HepG2 (cell line): ENCODE results near the gene HOMEZ. TPM values are rescaled to one million over a fixed set of nuclear protein-coding genes. Genes with fewer than 3 reads are reported as not detected.

Experiments used
- ATAC-seq: fragments of 200-7000 bp; cut with Tn5 transposase; 3 replicates; pipeline ENCODE4 v1.9.1; 2020; ENCODE audit warnings: mild to moderate bottlenecking, moderate library complexity
- BruUV-seq: library from RNA; stranded (reverse); fragments of 400-500 nt; replicated peaks from 2 replicates; lab custom pipeline; 2021; lab: Mats Ljungman, UMichigan
- CTCF ChIA-PET: fragments of 300-600 bp; formaldehyde crosslinking; extraction: SDS; loops from one replicate; lab custom pipeline; 2021; ENCODE audit warnings: low total read pairs, inconsistent platforms, low intra/inter-chr PET ratio; lab: Yijun Ruan, JAX
- POLR2A ChIA-PET: fragments of 350-600 bp; sonication (Branson Sonifier 250); formaldehyde crosslinking; loops from one replicate; lab custom pipeline; 2020; ENCODE audit warnings: antibody characterized with exemption, inconsistent platforms; lab: Yijun Ruan, JAX
- DNase-seq: peaks from one replicate; pipeline ENCODE4 v3.0.0-alpha.2; 2015; ENCODE audit warnings: low spot score
- FAIRE-seq: peaks from 3 replicates; lab custom pipeline; 2011; peaks lifted over from hg19 to GRCh38; lab: Jason Lieb, UNC
- H2AFZ ChIP-seq: one replicate; pipeline ENCODE4 v1.6.1; 2011; ENCODE audit warnings: low read length, inconsistent platforms
- H3K27ac ChIP-seq: fragments of 300-600 bp; 3 replicates; pipeline ENCODE4 v1.8.0; 2011; ENCODE audit warnings: mixed run types, mild to moderate bottlenecking, mixed read lengths, low read length, inconsistent platforms; ENCODE audit not compliant: insufficient read depth; ENCODE audit errors: extremely low read length
- H3K27me3 ChIP-seq, 2 experiments: fragments of 200-600 bp in 1 of 2; 2 replicates in 1 of 2; 3 replicates in 1 of 2; pipeline versions ENCODE4 v1.6.0 to v1.8.0; 2011; ENCODE audit warnings: low read length in 2 of 2, mild to moderate bottlenecking in 2 of 2, moderate library complexity in 2 of 2, inconsistent platforms in 1 of 2; ENCODE audit not compliant: insufficient read depth in 2 of 2, control insufficient read depth in 1 of 2
- H3K36me3 ChIP-seq, 2 experiments: fragments of 200-600 bp in 1 of 2; replicated peaks in 1 of 2; 2 replicates in 1 of 2; 3 replicates in 1 of 2; pipeline versions ENCODE4 v1.5.1 to v1.8.0; 2011; ENCODE audit warnings: low read length in 2 of 2, inconsistent platforms in 1 of 2; ENCODE audit not compliant: insufficient read depth in 2 of 2, control insufficient read depth in 1 of 2
- H3K4me1 ChIP-seq: 2 replicates; pipeline ENCODE4 v1.5.1; 2012; ENCODE audit warnings: low read length, inconsistent platforms; ENCODE audit not compliant: insufficient read depth
- H3K4me2 ChIP-seq: 2 replicates; pipeline ENCODE4 v1.6.0; 2011; ENCODE audit warnings: low read depth, low read length, inconsistent platforms
- H3K4me3 ChIP-seq, 3 experiments: fragments of 200-600 bp in 1 of 3; sonication (generic), shearing (Covaris generic) in 1 of 3; replicated peaks in 1 of 3; 2 replicates each; pipeline ENCODE4 v1.5.1; 2011 to 2016; ENCODE audit warnings: low read length in 3 of 3, inconsistent platforms in 2 of 3, low read depth in 2 of 3, mild to moderate bottlenecking in 2 of 3, control low read depth in 1 of 3, mixed read lengths in 1 of 3; ENCODE audit not compliant: insufficient read depth in 1 of 3
- H3K79me2 ChIP-seq: one replicate; pipeline ENCODE4 v1.6.1; 2011; ENCODE audit warnings: low read length, inconsistent platforms; ENCODE audit not compliant: insufficient read depth
- H3K9ac ChIP-seq: 2 replicates; pipeline ENCODE4 v1.6.0; 2011; ENCODE audit warnings: mild to moderate bottlenecking, low read depth, low read length, inconsistent platforms; ENCODE audit not compliant: insufficient read depth
- H3K9me3 ChIP-seq: 2 replicates; pipeline ENCODE4 v1.5.1; 2012; ENCODE audit warnings: mild to moderate bottlenecking, low read length
- H4K20me1 ChIP-seq: 2 replicates; pipeline ENCODE4 v1.6.0; 2011; ENCODE audit warnings: inconsistent platforms, mild to moderate bottlenecking, low read length, moderate library complexity; ENCODE audit not compliant: insufficient read depth
- ATF7 ChIP-seq, 2 experiments: fragments of 450-650 bp in 1 of 2; sonication (generic) in 1 of 2; formaldehyde crosslinking in 1 of 2; IDR thresholded peaks; 2 replicates each; pipeline versions ENCODE4 v1.4.0 to v1.6.1; 2016 to 2020; ENCODE audit warnings: antibody characterized with exemption in 1 of 2, mild to moderate bottlenecking in 1 of 2, missing genetic modification reagents in 1 of 2
- CC2D1A ChIP-seq: sonication (generic); formaldehyde crosslinking; IDR thresholded peaks from 2 replicates; pipeline ENCODE4 v1.8.1; 2023; ENCODE audit warnings: mild to moderate bottlenecking, missing genetic modification reagents
- CEBPB ChIP-seq: IDR thresholded peaks from 2 replicates; pipeline ENCODE4 v1.6.1; 2011; ENCODE audit warnings: low read depth, low read length, improper control_type of control experiment, borderline replicate concordance
- FOXA1 ChIP-seq, 2 experiments: fragments of 450-650 bp in 1 of 2; sonication (generic) in 1 of 2; formaldehyde crosslinking in 1 of 2; IDR thresholded peaks; 2 replicates each; pipeline versions ENCODE4 v1.4.0 to v1.6.1; 2016 to 2020; ENCODE audit warnings: missing genetic modification reagents in 1 of 2
- NFE2 ChIP-seq: sonication (generic); formaldehyde crosslinking; IDR thresholded peaks from 2 replicates; pipeline ENCODE4 v1.4.0; 2020; ENCODE audit warnings: missing genetic modification reagents
- RARA ChIP-seq: IDR thresholded peaks from 2 replicates; pipeline ENCODE4 v1.6.1; 2016; ENCODE audit warnings: missing genetic modification reagents, missing compliant biosample characterization
- SMC3 ChIP-seq: IDR thresholded peaks from 2 replicates; pipeline ENCODE4 v1.6.1; 2011; ENCODE audit warnings: low read length, improper control_type of control experiment
- ZNF138 ChIP-seq: sonication (generic); formaldehyde crosslinking; IDR thresholded peaks from 2 replicates; pipeline ENCODE4 v1.5.0; 2020; ENCODE audit warnings: mild to moderate bottlenecking, low read depth, missing genetic modification reagents
- ZNF20 ChIP-seq: sonication (generic); formaldehyde crosslinking; IDR thresholded peaks from 2 replicates; pipeline ENCODE4 v1.4.0; 2020; ENCODE audit warnings: mild to moderate bottlenecking, moderate library complexity, missing genetic modification reagents
- WGBS: methylation state at CpG from one replicate; pipeline ENCODE4 v1.1.6; 2017; ENCODE audit warnings: low lambda C conversion rate; 5-methylcytosine and 5-hydroxymethylcytosine counted together
- in situ Hi-C: cut with HindIII; loops from 2 replicates; pipeline ENCODE4 v1.10.0; 2017; ENCODE audit warnings: low pct_unique_long_range_greater_than_20kb; ENCODE audit not compliant: extremely low pct_ligation_motif_present
- intact Hi-C: fragments of 100-400 bp; cut with micrococcal nuclease; formaldehyde crosslinking; loops from one replicate; pipeline ENCODE4 v1.10.0; 2022; ENCODE audit not compliant: unreplicated experiment
- polyA plus RNA-seq, 8 experiments: library from polyadenylated mRNA; depleted of rRNA in 3 of 8; stranded (reverse) in 7 of 8; unstranded in 1 of 8; fragments of >200 nt; fragmentation: Illumina TruSeq in 4 of 8; extraction: Trizol in 4 of 8; gene quantifications; 2 replicates each; pipeline versions ENCODE4 v1.2.1 to v1.2.3, GENCODE V29; 2011 to 2016; ENCODE audit warnings: low read depth in 4 of 8, missing spikeins in 1 of 8, mixed read lengths in 1 of 8; ENCODE audit not compliant: insufficient read depth in 1 of 8
- total RNA-seq, 5 experiments: library from RNA; depleted of rRNA; stranded (reverse); fragments of >200 nt; fragmentation: Illumina TruSeq; extraction: Trizol; gene quantifications; 2 replicates each; pipeline ENCODE4 v1.2.3, GENCODE V29; 2016; ENCODE audit warnings: low read depth in 1 of 5
- TF ChIP-seq, protein P1 (sequence below): sonication (generic); formaldehyde crosslinking; IDR thresholded peaks from 2 replicates; pipeline ENCODE4 v1.4.0; 2020; ENCODE audit warnings: missing genetic modification reagents
- TF ChIP-seq, protein P2 (sequence below): sonication (generic); formaldehyde crosslinking; IDR thresholded peaks from 2 replicates; pipeline ENCODE4 v1.4.0; 2020; ENCODE audit warnings: mild to moderate bottlenecking, missing genetic modification reagents

HOMEZ gene
- total and polyA plus RNA-seq, 2 of the 13 experiments (the other 11 are each of a cell fraction or from before 2014, with no cell fraction given) = 14.5 to 31.8 TPM

DNA sequence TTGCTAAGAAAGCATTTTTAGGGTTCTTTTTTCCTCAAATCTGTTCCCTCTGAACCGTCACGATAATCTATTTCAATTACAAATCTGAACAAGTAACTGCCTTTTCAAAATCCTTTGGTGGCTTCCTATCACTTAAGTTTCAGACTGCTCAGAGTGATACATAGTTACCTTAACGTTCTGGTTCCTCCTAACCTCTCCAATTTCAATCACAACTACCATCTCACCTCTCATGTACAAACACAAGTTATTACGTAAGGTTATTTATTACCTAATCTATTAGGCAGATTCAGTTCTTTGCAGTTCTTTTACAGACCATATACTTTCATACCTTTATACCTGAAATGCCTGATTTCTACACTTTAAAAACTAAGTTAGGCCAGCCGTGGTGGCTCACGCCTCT, 36.1 kb downstream of the HOMEZ start:
- Histone ChIP-seq H3K27me3 (no peaks in the 10 kb centered on the region), H3K4me1 (peaks cover 14% of the 10 kb centered on the region), H3K79me2 (no peaks in the 10 kb centered on the region), H3K9me3 (no peaks in the 10 kb centered on the region)
- no peak for ATAC-seq
- no TSS peak for BruUV-seq
- no peak for TF ChIP-seq ZNF138 (CRISPR knock-in tag)
- no peak for TF ChIP-seq ZNF20
- TF ChIP-seq SMC3 = peak; percentile 4; the same call in 1 of the 2 replicates
- TF ChIP-seq, protein P1, sequence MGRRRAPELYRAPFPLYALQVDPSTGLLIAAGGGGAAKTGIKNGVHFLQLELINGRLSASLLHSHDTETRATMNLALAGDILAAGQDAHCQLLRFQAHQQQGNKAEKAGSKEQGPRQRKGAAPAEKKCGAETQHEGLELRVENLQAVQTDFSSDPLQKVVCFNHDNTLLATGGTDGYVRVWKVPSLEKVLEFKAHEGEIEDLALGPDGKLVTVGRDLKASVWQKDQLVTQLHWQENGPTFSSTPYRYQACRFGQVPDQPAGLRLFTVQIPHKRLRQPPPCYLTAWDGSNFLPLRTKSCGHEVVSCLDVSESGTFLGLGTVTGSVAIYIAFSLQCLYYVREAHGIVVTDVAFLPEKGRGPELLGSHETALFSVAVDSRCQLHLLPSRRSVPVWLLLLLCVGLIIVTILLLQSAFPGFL = no peak
- 0 out of 2 replicates have a peak, but pooled peaks have one; percentile 20 for TF ChIP-seq ATF7 (IDR thresholded peaks at IDR 0.05)
- no peak for TF ChIP-seq ATF7 (CRISPR knock-in tag; IDR thresholded peaks at IDR 0.05)
- TF ChIP-seq CEBPB = peak; percentile 38; the same call in 1 of the 2 replicates
- no peak for TF ChIP-seq NFE2 (CRISPR knock-in tag)
- no peak for TF ChIP-seq RARA (CRISPR knock-in tag)
- no peak for TF ChIP-seq CC2D1A (CRISPR knock-in tag)
- TF ChIP-seq FOXA1 (IDR thresholded peaks at IDR 0.05) = no peak
- TF ChIP-seq FOXA1 (CRISPR knock-in tag; IDR thresholded peaks at IDR 0.05) = no peak
- TF ChIP-seq, protein P2, sequence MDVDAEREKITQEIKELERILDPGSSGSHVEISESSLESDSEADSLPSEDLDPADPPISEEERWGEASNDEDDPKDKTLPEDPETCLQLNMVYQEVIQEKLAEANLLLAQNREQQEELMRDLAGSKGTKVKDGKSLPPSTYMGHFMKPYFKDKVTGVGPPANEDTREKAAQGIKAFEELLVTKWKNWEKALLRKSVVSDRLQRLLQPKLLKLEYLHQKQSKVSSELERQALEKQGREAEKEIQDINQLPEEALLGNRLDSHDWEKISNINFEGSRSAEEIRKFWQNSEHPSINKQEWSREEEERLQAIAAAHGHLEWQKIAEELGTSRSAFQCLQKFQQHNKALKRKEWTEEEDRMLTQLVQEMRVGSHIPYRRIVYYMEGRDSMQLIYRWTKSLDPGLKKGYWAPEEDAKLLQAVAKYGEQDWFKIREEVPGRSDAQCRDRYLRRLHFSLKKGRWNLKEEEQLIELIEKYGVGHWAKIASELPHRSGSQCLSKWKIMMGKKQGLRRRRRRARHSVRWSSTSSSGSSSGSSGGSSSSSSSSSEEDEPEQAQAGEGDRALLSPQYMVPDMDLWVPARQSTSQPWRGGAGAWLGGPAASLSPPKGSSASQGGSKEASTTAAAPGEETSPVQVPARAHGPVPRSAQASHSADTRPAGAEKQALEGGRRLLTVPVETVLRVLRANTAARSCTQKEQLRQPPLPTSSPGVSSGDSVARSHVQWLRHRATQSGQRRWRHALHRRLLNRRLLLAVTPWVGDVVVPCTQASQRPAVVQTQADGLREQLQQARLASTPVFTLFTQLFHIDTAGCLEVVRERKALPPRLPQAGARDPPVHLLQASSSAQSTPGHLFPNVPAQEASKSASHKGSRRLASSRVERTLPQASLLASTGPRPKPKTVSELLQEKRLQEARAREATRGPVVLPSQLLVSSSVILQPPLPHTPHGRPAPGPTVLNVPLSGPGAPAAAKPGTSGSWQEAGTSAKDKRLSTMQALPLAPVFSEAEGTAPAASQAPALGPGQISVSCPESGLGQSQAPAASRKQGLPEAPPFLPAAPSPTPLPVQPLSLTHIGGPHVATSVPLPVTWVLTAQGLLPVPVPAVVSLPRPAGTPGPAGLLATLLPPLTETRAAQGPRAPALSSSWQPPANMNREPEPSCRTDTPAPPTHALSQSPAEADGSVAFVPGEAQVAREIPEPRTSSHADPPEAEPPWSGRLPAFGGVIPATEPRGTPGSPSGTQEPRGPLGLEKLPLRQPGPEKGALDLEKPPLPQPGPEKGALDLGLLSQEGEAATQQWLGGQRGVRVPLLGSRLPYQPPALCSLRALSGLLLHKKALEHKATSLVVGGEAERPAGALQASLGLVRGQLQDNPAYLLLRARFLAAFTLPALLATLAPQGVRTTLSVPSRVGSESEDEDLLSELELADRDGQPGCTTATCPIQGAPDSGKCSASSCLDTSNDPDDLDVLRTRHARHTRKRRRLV (CRISPR knock-in tag) = no peak
- TF ChIP-seq, all 625 proteins: peak for 3
- DNase-seq = no peak
- H3K36me3 ChIP-seq = no peaks in the 10 kb centered on the region
- WGBS = 27% methylated on average over 6 of the region's 6 CpGs
- no peaks in the 10 kb centered on the region for H4K20me1 ChIP-seq
- intact Hi-C loops = no loop called here
- ChIA-PET POLR2A (no interaction called here), CTCF (no interaction called here)
- in situ Hi-C loops = no loop called here
- FAIRE-seq = no peak
- H3K9ac ChIP-seq = no peak overlapping the region
- no peak overlapping the region for H3K4me3 ChIP-seq
- H3K4me2 ChIP-seq = no peak overlapping the region
- H2AFZ ChIP-seq = no peak overlapping the region
- H3K27ac ChIP-seq = no peak overlapping the region
